ENCODE data around the gene GRIK3.

Gene GRIK3

GRCh38 chr1:36871146-36871971, 163.0 kb downstream of the GRIK3 start:
- DNase-seq = no peak

- no peak for DNase-seq
Observed at GRCh38 chr1:36869826-36870225, 164.5 kb downstream of the GRIK3 start.

- no peak for DNase-seq
Observed at GRCh38 chr1:36869054-36869453, 165.3 kb downstream of the GRIK3 start.

GRCh38 chr1:36867575-36867974, 166.7 kb downstream of the GRIK3 start:
- DNase-seq = no peak

GRCh38 chr1:36866169-36866814, 168.0 kb downstream of the GRIK3 start:
- DNase-seq = no peak

- no peak for DNase-seq
Observed at GRCh38 chr1:36865602-36865900, 168.8 kb downstream of the GRIK3 start.

GRCh38 chr1:36864823-36865601, 169.3 kb downstream of the GRIK3 start:
- DNase-seq = no peak

GRCh38 chr1:36864182-36864822, 170.0 kb downstream of the GRIK3 start:
- DNase-seq = no peak

GRCh38 chr1:36863500-36863899, 170.8 kb downstream of the GRIK3 start:
- no peak for DNase-seq

- DNase-seq = no peak
Observed at GRCh38 chr1:36863061-36863460, 171.3 kb downstream of the GRIK3 start.

GRCh38 chr1:36861375-36861774, 172.9 kb downstream of the GRIK3 start:
- DNase-seq = no peak

GRCh38 chr1:36859926-36860325, 174.4 kb downstream of the GRIK3 start:
- no peak for DNase-seq

GRCh38 chr1:36858981-36859380, 175.3 kb downstream of the GRIK3 start:
- no peak for DNase-seq

- no peak for DNase-seq
Observed at GRCh38 chr1:36858553-36858952, 175.8 kb downstream of the GRIK3 start.

- no peak for DNase-seq
Observed at GRCh38 chr1:36857754-36858153, 176.6 kb downstream of the GRIK3 start.

GRCh38 chr1:36855699-36856494, 178.4 kb downstream of the GRIK3 start:
- no peak for DNase-seq

- no peak for DNase-seq
Observed at GRCh38 chr1:36853638-36854037, 180.7 kb downstream of the GRIK3 start.

- no peak for DNase-seq
Observed at GRCh38 chr1:36852586-36852985, 181.7 kb downstream of the GRIK3 start.

- DNase-seq = no peak
Observed at GRCh38 chr1:36851595-36851994, 182.7 kb downstream of the GRIK3 start.

- no peak for DNase-seq
Observed at GRCh38 chr1:36851087-36851486, 183.2 kb downstream of the GRIK3 start.

- no peak for DNase-seq
Observed at GRCh38 chr1:36849956-36850355, 184.4 kb downstream of the GRIK3 start.

- DNase-seq = no peak
Observed at GRCh38 chr1:36847761-36848160, 186.6 kb downstream of the GRIK3 start.
